CD14-positive monocyte (primary cell): Measurements from ENCODE around the gene UCHL5. TPM values are rescaled to one million over a fixed set of nuclear protein-coding genes. Genes with fewer than 3 reads are reported as not detected.
A peak's percentile ranks its signal among the peaks of the same experiment; 100 is the strongest.

ENCODE experiments used
- DNase-seq, 3 donors: peaks; one replicate each; pipeline ENCODE4 v3.0.0-alpha.2; 2011 to 2022
- H2AFZ ChIP-seq: 2 replicates; pipeline ENCODE4 v1.6.0; 2012; ENCODE audit warnings: mild to moderate bottlenecking, low read depth, low read length, inconsistent platforms; ENCODE audit not compliant: insufficient read depth, poor library complexity, severe bottlenecking
- H3K27ac ChIP-seq, 2 donors: 1 replicate in 1 of 2; 2 replicates in 1 of 2; pipeline ENCODE4 v1.5.1; 2012 to 2013; ENCODE audit warnings: low read length in 2 of 2, control low read depth in 1 of 2, inconsistent platforms in 1 of 2, low read depth in 1 of 2, mild to moderate bottlenecking in 1 of 2
- H3K27me3 ChIP-seq, 2 donors: one replicate each; pipeline versions ENCODE4 v1.6.0 to v1.6.1; 2011 to 2013; ENCODE audit warnings: low read length in 2 of 2; ENCODE audit not compliant: control insufficient read depth in 2 of 2, insufficient read depth in 2 of 2
- H3K36me3 ChIP-seq, 2 donors: replicated peaks in 1 of 2; 1 replicate in 1 of 2; 2 replicates in 1 of 2; pipeline versions ENCODE4 v1.5.1 to v1.6.1; 2012 to 2013; ENCODE audit warnings: low read length in 2 of 2, control low read depth in 1 of 2, inconsistent platforms in 1 of 2, mild to moderate bottlenecking in 1 of 2; ENCODE audit not compliant: insufficient read depth in 2 of 2, control insufficient read depth in 1 of 2
- H3K4me1 ChIP-seq, 2 donors: 1 replicate in 1 of 2; 2 replicates in 1 of 2; pipeline versions ENCODE4 v1.5.1 to v1.6.1; 2012 to 2013; ENCODE audit warnings: low read length in 2 of 2, control low read depth in 1 of 2, inconsistent platforms in 1 of 2, mild to moderate bottlenecking in 1 of 2, moderate library complexity in 1 of 2; ENCODE audit not compliant: insufficient read depth in 2 of 2, control insufficient read depth in 1 of 2
- H3K4me2 ChIP-seq: replicated peaks from 2 replicates; pipeline ENCODE3; 2012; ENCODE audit warnings: low read length, moderate library complexity, mild to moderate bottlenecking; ENCODE audit not compliant: poor library complexity, severe bottlenecking; ENCODE audit errors: extremely low read depth
- H3K4me3 ChIP-seq, 3 experiments: fragments of 200-600 bp in 1 of 3; sonication (generic) in 1 of 3; replicated peaks in 1 of 3; 1 replicate in 2 of 3; 2 replicates in 1 of 3; pipeline ENCODE4 v1.5.1; 2011 to 2013; ENCODE audit warnings: low read length in 3 of 3, mild to moderate bottlenecking in 3 of 3, control low read depth in 2 of 3, low read depth in 2 of 3, inconsistent platforms in 1 of 3, moderate library complexity in 1 of 3
- H3K79me2 ChIP-seq: 2 replicates; pipeline ENCODE4 v1.6.0; 2012; ENCODE audit warnings: mild to moderate bottlenecking, control low read depth, inconsistent platforms, low read length, moderate library complexity; ENCODE audit not compliant: insufficient read depth
- H3K9ac ChIP-seq: 2 replicates; pipeline ENCODE4 v1.6.0; 2017; ENCODE audit warnings: low read length, mild to moderate bottlenecking; ENCODE audit not compliant: insufficient read depth, poor library complexity, severe bottlenecking
- H3K9me3 ChIP-seq, 2 donors: replicated peaks in 1 of 2; 1 replicate in 1 of 2; 2 replicates in 1 of 2; pipeline versions ENCODE4 v1.5.1 to v1.6.1; 2012 to 2013; ENCODE audit warnings: low read length in 2 of 2, control low read depth in 1 of 2; ENCODE audit not compliant: control insufficient read depth in 1 of 2, insufficient read depth in 1 of 2
- H4K20me1 ChIP-seq: 2 replicates; pipeline ENCODE4 v1.6.0; 2012; ENCODE audit warnings: mild to moderate bottlenecking, low read length, control low read depth, moderate library complexity; ENCODE audit not compliant: insufficient read depth
- H3K27ac Mint-ChIP-seq, 7 donors: one replicate each; pipeline ENCODE4 v1.8.0; 2020; ENCODE audit warnings: mild to moderate bottlenecking in 7 of 7, mixed read lengths in 7 of 7, moderate library complexity in 6 of 7, inconsistent platforms in 2 of 7
- H3K27me3 Mint-ChIP-seq, 3 donors: one replicate each; pipeline ENCODE4 v1.8.0; 2021 to 2022; ENCODE audit warnings: low read depth in 3 of 3, mild to moderate bottlenecking in 3 of 3, mixed read lengths in 3 of 3, moderate library complexity in 3 of 3, inconsistent platforms in 1 of 3
- H3K36me3 Mint-ChIP-seq, 2 donors: one replicate each; pipeline ENCODE4 v1.8.0; 2020; ENCODE audit warnings: mixed read lengths in 2 of 2, inconsistent platforms in 1 of 2, mild to moderate bottlenecking in 1 of 2
- H3K4me1 Mint-ChIP-seq: one replicate; pipeline ENCODE4 v1.8.0; 2020; ENCODE audit warnings: mild to moderate bottlenecking, mixed read lengths
- H3K4me3 Mint-ChIP-seq, 2 donors: one replicate each; pipeline ENCODE4 v1.8.0; 2020; ENCODE audit warnings: mild to moderate bottlenecking in 2 of 2, mixed read lengths in 2 of 2, moderate library complexity in 1 of 2
- H3K9me3 Mint-ChIP-seq, 7 donors: one replicate each; pipeline ENCODE4 v1.8.0; 2020 to 2022; ENCODE audit warnings: mixed read lengths in 7 of 7, mild to moderate bottlenecking in 6 of 7, moderate library complexity in 6 of 7, inconsistent platforms in 2 of 7
- WGBS: methylation state at CpG from one replicate; pipeline ENCODE4 v1.1.5; 2013; ENCODE audit warnings: missing lambda C conversion rate; ENCODE audit not compliant: insufficient coverage; 5-methylcytosine and 5-hydroxymethylcytosine counted together
- intact Hi-C, 2 donors: fragments of 100-400 bp; cut with micrococcal nuclease; formaldehyde crosslinking; loops; one replicate each; pipeline versions ENCODE4 v1.15.0 to v1.15.1; 2023
- polyA plus RNA-seq, 3 donors: library from polyadenylated mRNA; depleted of rRNA in 1 of 3; unstranded in 2 of 3; stranded (reverse) in 1 of 3; fragments of 300-500 nt in 2 of 3; fragments of >200 nt in 1 of 3; fragmentation: Illumina TruSeq in 2 of 3; gene quantifications; 1 replicate in 2 of 3; 2 replicates in 1 of 3; pipeline ENCODE4 v1.2.3, GENCODE V29; 2012 to 2021
- TF ChIP-seq, protein P1 (sequence below): fragments of 200-600 bp; IDR thresholded peaks from one replicate; pipeline ENCODE4 v1.8.0; 2022; ENCODE audit warnings: antibody characterized with exemption, mild to moderate bottlenecking

The UCHL5 gene
- polyA plus RNA-seq, 3 donors, result 8.6 to 43.0 (median 29.6) TPM

DNA sequence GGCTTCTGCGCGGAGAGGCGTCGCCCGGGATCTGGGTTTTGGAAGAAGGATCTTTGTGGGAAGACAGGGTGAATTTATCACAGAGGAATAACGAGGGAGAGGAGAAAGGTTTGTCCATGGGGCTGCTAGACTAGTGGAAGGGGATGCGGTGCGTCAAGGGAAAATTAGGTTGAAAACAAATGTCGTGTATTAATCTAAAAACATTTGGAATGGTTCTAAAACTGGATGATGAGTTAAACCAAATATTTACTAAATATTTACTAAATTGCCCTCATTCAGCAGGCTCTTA is 899 bp upstream of the UCHL5 start:
- Histone ChIP-seq H3K9ac (peak overlapping the region; percentile 96), H3K27ac (peak overlapping the region; percentile 93 to 94), H3K4me3 (peak overlapping the region; percentile 71 to 85 (median 83)), H2AFZ (peak overlapping the region; percentile 94), H3K79me2 (peaks cover 97% of the 10 kb centered on the region), H3K4me2 (peak overlapping the region; percentile 92), H3K9me3 (no peaks in the 10 kb centered on the region), H3K4me1 (peaks cover 19 to 33% of the 10 kb centered on the region in 2 donors), H4K20me1 (peaks cover 28% of the 10 kb centered on the region), H3K36me3 (no peaks in the 10 kb centered on the region), H3K27me3 (no peaks in the 10 kb centered on the region)
- TF ChIP-seq, protein P1, sequence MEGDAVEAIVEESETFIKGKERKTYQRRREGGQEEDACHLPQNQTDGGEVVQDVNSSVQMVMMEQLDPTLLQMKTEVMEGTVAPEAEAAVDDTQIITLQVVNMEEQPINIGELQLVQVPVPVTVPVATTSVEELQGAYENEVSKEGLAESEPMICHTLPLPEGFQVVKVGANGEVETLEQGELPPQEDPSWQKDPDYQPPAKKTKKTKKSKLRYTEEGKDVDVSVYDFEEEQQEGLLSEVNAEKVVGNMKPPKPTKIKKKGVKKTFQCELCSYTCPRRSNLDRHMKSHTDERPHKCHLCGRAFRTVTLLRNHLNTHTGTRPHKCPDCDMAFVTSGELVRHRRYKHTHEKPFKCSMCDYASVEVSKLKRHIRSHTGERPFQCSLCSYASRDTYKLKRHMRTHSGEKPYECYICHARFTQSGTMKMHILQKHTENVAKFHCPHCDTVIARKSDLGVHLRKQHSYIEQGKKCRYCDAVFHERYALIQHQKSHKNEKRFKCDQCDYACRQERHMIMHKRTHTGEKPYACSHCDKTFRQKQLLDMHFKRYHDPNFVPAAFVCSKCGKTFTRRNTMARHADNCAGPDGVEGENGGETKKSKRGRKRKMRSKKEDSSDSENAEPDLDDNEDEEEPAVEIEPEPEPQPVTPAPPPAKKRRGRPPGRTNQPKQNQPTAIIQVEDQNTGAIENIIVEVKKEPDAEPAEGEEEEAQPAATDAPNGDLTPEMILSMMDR, result no peak
- Mint-ChIP-seq H3K27ac (peak overlapping the region; percentile 98 to 99 (median 99)), H3K9me3 (no peaks in the 10 kb centered on the region), H3K4me1 (peaks cover 48% of the 10 kb centered on the region), H3K27me3 (peaks cover 0 to 4% (median 0%) of the 10 kb centered on the region in 3 donors), H3K4me3 (peak overlapping the region; percentile 95 to 97), H3K36me3 (peaks cover 2 to 9% of the 10 kb centered on the region in 2 donors)
- intact Hi-C loops, result no loop called here
- no peak for DNase-seq
- WGBS, result 0% methylated on average over 1 of the region's 9 CpGs

DNA sequence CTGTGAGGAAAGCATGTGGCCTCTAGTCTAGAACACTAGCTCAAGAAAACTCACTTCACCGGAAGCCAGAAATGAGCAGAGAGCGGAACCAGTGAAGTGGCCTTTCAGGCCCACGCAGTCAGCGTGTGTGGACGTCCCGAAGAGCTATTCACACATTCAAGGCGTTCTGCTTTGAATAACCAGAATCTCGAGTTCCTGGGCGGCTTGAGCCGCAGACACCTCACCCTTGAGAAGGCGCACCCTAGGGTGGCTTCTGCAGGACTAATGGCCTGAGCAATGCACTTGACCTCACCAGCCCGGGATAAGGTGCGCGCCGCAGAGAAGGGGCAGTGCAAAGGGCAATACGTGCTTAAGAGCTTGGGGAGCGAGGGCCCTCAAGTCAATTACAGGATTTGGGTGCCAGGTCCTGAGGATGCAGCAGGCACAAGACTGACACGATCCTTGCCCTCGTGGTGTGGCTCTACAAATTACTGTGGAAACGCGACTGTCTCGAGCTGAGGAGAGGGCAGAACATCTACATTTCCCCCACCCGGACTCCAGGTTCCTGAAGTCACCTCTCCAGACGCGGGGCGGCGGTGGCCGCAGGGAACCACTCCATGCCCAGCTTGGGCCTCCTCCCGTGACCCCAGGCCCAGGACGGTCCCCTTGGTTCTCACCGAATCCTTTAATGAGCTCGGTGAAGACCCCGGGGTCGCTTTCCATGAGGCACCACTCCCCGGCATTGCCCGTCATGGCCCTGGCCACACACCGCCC is 455 bp downstream of the UCHL5 start:
- under 1% methylated on average over 34 of the region's 37 CpGs for WGBS
- peaks cover 0 to 4% (median 0%) of the 10 kb centered on the region in 3 donors for H3K27me3 Mint-ChIP-seq
- peak overlapping the region; percentile 98 to 99 (median 99) for H3K27ac Mint-ChIP-seq
- peak overlapping the region; percentile 93 to 94 for H3K27ac ChIP-seq
- peak overlapping the region; percentile 94 for H2AFZ ChIP-seq
- peak overlapping the region; percentile 71 to 85 (median 83) for H3K4me3 ChIP-seq
- H3K4me3 Mint-ChIP-seq, result peak overlapping the region; percentile 95 to 97
- H3K79me2 ChIP-seq, result peaks cover 97% of the 10 kb centered on the region
- H3K36me3 Mint-ChIP-seq, result peaks cover 2 to 5% of the 10 kb centered on the region in 2 donors
- H3K36me3 ChIP-seq, result no peaks in the 10 kb centered on the region
- H3K4me1 ChIP-seq, result peaks cover 19 to 33% of the 10 kb centered on the region in 2 donors
- H3K4me2 ChIP-seq, result peak overlapping the region; percentile 92
- DNase-seq, result peak; percentile 54 to 71 (median 62)
- H3K4me1 Mint-ChIP-seq, result peaks cover 45% of the 10 kb centered on the region
- H3K27me3 ChIP-seq, result no peaks in the 10 kb centered on the region
- intact Hi-C loops, result loop anchor here (5.0 to 10.0 kb wide), 5 partner anchors 36 to 584 kb away; partner anchors contain the start of genes GLRX2 (in 2 of the 2) and CDC73 (in 1 of the 2)
- H3K9me3 Mint-ChIP-seq, result no peaks in the 10 kb centered on the region
- H4K20me1 ChIP-seq, result peaks cover 16% of the 10 kb centered on the region
- no peaks in the 10 kb centered on the region for H3K9me3 ChIP-seq
- TF ChIP-seq, protein P1, result no peak
- H3K9ac ChIP-seq, result peak overlapping the region; percentile 96
